Measurements from ENCODE around the gene INHBB. TPM values are rescaled to one million over a fixed set of nuclear protein-coding genes. Genes with fewer than 3 reads are reported as not detected.

INHBB gene
- total RNA-seq, 1 donor from 2014 or later, result 4.7 TPM

DNA sequence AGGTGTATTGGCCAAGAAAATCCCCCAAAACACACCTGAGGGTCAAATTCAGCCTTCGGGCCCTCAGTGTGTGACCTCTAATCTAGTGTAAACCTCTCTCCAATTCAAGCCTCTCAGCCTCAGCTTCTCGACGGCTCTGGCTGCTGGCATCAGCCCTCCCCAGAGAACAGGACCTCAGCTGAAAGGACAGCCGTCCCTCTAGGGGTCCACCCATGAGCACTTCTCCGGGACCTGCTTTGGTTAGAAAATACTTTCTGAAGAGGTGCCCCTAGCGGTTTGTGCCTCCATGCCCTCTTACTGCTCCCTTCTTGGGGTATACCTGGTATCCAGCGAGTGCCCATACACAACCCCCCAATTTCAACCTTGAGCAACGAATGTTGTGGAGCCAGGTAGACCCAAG, 48.8 kb downstream of the INHBB start:
- H3K27ac Mint-ChIP-seq (ENCODE audit: unreplicated experiment), result no peak overlapping the region
- TF ChIP-seq, protein P1, sequence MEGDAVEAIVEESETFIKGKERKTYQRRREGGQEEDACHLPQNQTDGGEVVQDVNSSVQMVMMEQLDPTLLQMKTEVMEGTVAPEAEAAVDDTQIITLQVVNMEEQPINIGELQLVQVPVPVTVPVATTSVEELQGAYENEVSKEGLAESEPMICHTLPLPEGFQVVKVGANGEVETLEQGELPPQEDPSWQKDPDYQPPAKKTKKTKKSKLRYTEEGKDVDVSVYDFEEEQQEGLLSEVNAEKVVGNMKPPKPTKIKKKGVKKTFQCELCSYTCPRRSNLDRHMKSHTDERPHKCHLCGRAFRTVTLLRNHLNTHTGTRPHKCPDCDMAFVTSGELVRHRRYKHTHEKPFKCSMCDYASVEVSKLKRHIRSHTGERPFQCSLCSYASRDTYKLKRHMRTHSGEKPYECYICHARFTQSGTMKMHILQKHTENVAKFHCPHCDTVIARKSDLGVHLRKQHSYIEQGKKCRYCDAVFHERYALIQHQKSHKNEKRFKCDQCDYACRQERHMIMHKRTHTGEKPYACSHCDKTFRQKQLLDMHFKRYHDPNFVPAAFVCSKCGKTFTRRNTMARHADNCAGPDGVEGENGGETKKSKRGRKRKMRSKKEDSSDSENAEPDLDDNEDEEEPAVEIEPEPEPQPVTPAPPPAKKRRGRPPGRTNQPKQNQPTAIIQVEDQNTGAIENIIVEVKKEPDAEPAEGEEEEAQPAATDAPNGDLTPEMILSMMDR (IDR thresholded peaks at IDR 0.05; ENCODE audit: unreplicated experiment), result no peak
- H3K36me3 Mint-ChIP-seq (ENCODE audit: low read depth, unreplicated experiment), result no peaks in the 10 kb centered on the region
- no peaks in the 10 kb centered on the region for H3K9me3 Mint-ChIP-seq (ENCODE audit: unreplicated experiment)
- no peak for DNase-seq (ENCODE audit: low spot score)
- no peaks in the 10 kb centered on the region for H3K4me1 Mint-ChIP-seq (ENCODE audit: unreplicated experiment)
- peaks cover 6% of the 10 kb centered on the region for H3K27me3 Mint-ChIP-seq (ENCODE audit: unreplicated experiment)
- no peak overlapping the region for H3K4me3 Mint-ChIP-seq (ENCODE audit: unreplicated experiment)

DNA sequence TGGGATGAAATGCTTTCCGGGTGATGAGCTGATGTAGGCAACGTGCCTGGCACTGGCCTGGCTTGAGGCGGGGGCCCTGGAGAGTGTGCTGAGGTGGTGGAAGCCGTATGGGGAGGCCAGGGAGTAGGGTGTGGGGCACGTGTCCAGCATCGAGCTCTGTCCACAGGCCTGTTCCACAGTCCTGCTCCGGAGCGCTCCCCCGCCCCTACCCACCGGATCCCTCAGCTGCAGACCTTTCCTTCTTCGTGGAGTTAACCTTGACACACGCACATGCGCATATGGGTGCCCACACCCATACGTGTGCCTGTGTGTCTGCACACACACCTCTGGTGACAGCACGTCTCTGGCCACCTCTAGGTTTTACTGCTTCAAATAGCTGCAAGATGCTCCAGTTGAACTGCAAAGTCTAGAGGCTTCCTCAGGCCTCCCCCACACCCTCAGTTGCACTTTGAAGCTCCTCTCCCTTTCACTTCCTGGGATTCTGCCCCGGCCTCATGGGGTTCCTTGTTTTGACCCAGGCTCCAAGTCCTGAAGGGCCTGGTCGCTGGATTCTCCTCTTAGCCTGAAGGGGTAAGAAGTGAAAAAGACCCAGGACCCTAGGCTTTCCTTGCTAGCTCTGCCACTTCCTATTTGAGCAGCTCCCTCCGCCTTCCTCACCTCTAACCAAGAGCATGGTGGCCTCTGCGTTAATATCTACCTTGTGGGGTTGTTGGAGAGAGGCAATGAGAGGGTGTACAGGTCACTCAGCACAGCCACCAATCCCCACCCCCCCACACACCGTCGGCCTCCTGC, 49.5 kb downstream of the INHBB start:
- H3K9me3 Mint-ChIP-seq (ENCODE audit: unreplicated experiment), result no peaks in the 10 kb centered on the region

DNA sequence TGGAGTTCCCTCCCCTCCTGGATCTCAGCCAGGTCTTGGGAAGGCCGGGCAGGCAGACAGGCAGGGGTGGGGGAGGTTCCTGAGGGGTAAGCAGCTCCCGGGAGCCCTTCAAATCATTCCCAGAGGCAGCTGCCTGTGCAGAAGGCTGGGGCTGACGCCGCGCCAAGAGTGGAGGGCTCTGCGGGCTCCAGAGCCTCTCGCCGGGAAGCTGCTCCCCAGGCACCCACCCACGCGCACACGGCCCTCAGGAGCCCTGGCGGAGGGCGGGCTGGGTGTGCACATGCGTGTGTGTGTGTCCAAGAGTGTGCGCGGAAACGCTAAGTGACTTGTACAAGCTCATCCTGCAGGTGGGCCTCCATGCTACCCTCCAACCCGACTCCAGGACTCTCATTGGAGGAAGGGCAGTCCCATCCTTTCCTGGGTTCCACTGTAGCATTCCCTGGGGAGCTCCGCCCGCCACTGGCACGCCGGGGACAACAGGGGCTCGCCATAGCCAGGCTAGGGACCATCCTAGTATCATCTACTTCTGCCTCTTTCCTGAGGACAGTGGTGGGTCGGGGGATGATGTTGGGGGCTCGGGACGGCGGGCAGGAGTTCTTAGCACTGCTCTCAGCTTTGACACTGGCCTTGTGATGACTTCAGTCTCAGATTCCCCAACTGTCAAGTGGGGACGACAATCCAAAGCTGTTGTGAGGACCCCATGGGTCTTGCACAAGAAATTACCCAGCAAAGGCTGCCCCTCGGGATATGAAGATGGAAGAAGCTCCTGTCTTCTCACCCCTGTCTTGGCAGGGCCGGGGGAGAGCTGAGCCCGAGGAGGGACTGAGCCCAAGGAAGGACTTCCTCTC, 50.3 kb downstream of the INHBB start:
- H3K4me3 Mint-ChIP-seq (ENCODE audit: unreplicated experiment), result no peak overlapping the region
- H3K27me3 Mint-ChIP-seq (ENCODE audit: unreplicated experiment), result peaks cover 8% of the 10 kb centered on the region
- no peak for DNase-seq (ENCODE audit: low spot score)
- no peaks in the 10 kb centered on the region for H3K4me1 Mint-ChIP-seq (ENCODE audit: unreplicated experiment)
- TF ChIP-seq, protein P1 (IDR thresholded peaks at IDR 0.05; ENCODE audit: unreplicated experiment), result no peak
- no peaks in the 10 kb centered on the region for H3K9me3 Mint-ChIP-seq (ENCODE audit: unreplicated experiment)
- H3K36me3 Mint-ChIP-seq (ENCODE audit: low read depth, unreplicated experiment), result no peaks in the 10 kb centered on the region
- no peak overlapping the region for H3K27ac Mint-ChIP-seq (ENCODE audit: unreplicated experiment)

More for the DNA sequence above, 49.5 kb downstream of the INHBB start:
- H3K36me3 Mint-ChIP-seq (ENCODE audit: low read depth, unreplicated experiment), result no peaks in the 10 kb centered on the region
- no peak for DNase-seq (ENCODE audit: low spot score)
- no peaks in the 10 kb centered on the region for H3K4me1 Mint-ChIP-seq (ENCODE audit: unreplicated experiment)
- no peak overlapping the region for H3K4me3 Mint-ChIP-seq (ENCODE audit: unreplicated experiment)
- H3K27me3 Mint-ChIP-seq (ENCODE audit: unreplicated experiment), result peaks cover 6% of the 10 kb centered on the region
- TF ChIP-seq, protein P1 (IDR thresholded peaks at IDR 0.05; ENCODE audit: unreplicated experiment), result no peak
- no peak overlapping the region for H3K27ac Mint-ChIP-seq (ENCODE audit: unreplicated experiment)

DNA sequence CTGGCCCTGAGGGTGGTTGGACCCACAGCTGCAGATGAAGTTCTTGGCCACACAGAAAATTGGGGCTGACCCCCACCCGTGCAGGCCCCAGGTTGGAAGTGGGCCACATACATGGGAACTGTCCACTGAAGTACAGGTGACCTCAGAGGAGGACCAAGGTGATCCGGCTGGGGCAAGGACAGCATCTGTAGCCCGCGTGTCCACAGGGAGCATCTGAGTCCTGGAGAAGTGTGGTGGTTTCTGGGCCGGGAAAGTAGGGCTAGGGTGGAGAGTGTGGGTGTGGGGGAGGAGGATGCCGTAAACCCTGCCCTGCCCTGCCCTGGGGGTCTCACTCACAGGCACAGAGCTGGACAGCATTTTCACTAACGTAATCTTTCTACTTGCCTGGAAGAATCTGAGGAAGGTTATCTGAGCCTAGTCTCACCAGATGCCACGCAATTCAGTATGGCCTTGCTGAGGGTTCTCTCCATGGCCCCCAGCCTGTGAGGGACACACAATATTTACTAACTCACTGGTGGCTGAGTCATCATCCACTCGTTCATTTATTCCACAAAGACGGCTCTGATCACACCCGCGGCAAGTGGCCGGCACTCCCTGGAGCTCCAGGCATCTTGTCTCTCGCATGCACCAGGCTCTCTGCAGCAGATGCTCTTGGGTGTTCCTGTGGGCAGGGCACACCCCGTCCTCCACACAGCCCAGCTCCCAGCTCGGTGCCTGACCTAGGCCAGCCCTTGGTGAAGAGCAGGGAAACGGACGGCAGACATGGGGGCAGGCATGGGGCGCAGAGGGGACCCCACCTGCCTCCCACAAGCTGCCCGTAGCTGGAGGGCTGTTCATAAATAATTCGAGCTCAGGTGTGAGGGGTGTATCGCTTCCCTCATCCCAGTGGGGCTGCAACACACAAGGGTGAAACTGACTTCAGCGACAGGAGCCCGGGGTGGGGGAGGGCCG, 51.2 kb downstream of the INHBB start:
- Mint-ChIP-seq H3K27me3 (ENCODE audit: unreplicated experiment) (peaks cover 10% of the 10 kb centered on the region), H3K9me3 (ENCODE audit: unreplicated experiment) (no peaks in the 10 kb centered on the region), H3K4me1 (ENCODE audit: unreplicated experiment) (no peaks in the 10 kb centered on the region), H3K4me3 (ENCODE audit: unreplicated experiment) (no peak overlapping the region), H3K36me3 (ENCODE audit: low read depth, unreplicated experiment) (no peaks in the 10 kb centered on the region), H3K27ac (ENCODE audit: unreplicated experiment) (no peak overlapping the region)
- no peak for DNase-seq (ENCODE audit: low spot score)
- TF ChIP-seq, protein P1 (IDR thresholded peaks at IDR 0.05; ENCODE audit: unreplicated experiment), result no peak
